ENCODE data around the gene SHB.

DNA sequence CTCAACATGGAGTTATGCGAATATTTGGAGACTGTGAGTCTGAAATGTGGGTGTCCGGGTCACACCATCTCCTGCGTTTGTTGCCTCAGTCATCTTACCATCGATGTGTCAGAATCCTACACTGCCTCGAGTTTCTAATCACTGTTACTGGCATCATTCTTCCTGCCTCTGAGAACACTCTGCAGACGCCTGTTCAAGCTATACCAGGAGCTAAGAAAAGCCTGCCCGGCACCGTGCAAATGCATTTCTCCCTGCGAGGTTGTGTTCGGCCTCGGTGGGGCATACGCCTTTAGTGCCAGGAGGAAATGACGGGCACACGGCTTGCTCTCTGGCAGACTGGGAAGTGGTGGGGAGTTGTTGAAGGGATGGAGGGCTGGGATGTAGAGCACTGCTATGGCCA lies 133.9 kb downstream of the SHB start:
- TF ChIP-seq POLR2A (IDR thresholded peaks at IDR 0.05) (no peak), POLR2AphosphoS5 (IDR thresholded peaks at IDR 0.05) (no peak)
